CD4-positive, alpha-beta T cell treated with Interferon gamma for 1 hour (primary cell): ENCODE measurements around the gene RLN3.
"Not testable (repeated sequence)": the region's sequence is repeated elsewhere in the genome, so short reads cannot be mapped to it uniquely, and the experiment has no call there.

ENCODE experiments used
- DNase-seq: peaks from one replicate; pipeline ENCODE4 v3.0.0-alpha.2; 2020

Gene RLN3

DNA sequence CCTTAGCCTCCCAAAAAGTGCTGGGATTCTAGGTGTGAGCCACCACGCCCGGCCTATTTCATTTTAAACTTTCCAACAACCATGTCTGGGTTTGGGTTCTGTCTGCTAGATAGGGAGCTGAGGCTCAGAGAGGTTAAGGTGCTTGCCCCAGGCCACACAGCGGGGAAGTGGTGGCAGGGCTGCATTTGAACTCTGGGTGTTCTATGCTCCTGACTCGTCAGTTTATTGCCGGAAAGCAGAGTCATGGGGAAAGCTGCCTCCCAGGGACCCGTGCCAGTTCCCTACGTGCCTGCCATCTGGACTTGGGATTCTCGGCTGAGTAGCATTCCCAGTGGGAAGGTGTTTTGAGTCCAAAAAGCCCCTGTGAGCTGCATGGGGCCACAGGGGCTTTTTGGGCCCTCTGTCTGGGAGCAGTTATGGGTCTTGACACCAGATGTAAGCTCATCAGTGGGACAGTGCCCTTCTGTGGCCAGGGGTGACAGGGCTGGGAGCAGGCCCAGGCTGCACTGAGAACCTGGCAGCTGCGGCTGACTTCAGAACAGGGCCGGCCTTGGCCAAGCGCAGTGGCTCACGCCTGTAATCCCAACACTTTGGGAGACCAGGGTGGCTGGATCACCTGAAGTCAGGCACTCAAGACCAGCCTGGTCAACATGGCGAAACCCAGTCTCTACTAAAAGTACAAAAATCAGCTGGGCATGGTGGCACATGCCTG is 32.8 kb upstream of the RLN3 start:
- DNase-seq = no peak

DNA sequence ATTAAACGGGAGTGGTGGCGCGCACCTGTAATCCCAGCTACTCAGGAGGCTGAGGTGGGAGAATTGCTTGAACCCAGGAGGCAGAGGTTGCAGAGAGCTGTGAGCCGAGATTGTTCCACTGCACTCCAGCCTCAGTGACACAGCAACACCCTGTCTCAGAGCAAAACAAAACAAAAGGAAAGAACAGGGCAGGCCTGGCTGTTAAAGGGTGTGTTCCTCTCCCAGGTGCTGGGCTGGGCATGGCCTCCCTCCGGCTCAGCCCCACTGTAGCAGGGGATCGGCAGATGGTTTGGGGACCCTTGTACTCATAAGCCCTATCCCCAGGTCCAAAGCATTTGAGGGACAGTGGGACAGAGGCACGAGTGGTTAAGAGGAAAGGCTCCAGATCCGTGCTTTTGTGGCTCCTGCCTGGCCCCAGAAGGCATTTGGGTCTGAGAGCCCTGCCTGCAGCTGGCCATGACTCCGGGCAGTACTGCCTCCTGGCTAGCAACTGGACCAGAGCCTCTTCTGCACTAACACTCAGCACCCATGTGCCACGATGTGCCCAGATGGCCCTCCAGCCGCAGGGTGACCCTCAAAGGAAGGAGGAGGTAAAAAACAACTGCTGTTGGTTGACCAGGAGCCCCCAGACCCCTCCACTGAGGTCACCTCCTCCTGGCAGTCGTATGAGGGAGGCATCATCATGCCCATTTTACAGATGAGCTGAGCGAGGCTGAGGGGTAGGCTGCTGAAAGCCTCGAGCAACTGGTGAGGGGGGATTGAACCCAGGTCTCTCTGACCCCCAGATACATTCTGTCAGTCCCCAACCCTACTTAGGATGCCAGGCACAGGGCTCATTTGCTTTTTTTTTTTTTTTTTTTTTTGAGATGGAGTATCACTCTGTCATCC is 31.8 kb upstream of the RLN3 start:
- no peak for DNase-seq

DNA sequence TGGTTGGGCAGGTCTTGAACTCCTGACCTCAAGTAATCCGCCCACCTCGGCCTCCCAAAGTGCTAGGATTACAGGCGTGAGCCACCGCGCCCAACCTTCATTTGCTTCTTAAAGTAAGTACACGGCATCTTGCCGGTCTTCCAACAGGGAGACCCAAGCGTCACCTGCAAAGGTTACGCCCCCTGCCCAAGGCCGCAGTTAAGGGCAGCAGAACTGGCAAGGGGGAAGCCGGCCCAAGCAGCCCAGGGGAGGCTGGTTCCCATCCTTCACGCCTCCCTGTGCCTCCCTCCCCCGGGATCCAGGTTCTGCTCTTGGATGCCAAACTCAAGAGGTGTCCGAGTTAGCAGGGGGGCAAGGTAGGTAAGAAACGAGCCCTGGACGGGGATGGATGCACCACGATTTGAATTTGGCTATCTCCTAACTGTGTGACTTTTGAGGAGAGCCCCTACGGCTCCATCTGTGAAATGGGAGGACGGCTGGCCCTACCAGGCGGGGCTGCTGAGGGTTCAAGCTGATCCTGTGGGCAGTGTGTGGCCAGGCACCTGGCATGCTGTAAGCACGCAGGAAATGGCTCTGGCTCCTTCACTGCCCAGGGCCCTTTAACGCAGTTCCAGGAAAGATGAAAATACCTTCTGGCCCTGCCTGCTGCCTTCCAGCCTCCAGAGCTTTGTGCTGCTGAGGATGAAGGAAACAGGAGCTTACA is 30.9 kb upstream of the RLN3 start:
- no peak for DNase-seq

DNA sequence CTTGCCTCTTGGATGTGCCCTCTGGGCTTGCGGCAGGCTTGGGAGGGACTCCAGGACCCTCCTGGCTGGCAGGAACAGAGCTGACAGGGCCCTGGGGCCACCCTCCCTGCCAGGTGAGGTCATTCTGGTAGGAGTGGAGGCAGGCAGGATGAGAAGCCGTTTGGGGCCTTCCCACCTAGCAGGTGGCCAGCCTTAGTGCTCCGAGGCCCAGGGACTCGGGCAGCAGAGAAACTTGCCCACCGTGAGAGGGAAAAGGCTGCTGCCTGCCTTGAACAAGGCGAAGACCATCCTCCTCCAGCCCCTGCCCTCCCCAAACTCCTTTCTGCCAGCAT is 30.4 kb upstream of the RLN3 start:
- no peak for DNase-seq

DNA sequence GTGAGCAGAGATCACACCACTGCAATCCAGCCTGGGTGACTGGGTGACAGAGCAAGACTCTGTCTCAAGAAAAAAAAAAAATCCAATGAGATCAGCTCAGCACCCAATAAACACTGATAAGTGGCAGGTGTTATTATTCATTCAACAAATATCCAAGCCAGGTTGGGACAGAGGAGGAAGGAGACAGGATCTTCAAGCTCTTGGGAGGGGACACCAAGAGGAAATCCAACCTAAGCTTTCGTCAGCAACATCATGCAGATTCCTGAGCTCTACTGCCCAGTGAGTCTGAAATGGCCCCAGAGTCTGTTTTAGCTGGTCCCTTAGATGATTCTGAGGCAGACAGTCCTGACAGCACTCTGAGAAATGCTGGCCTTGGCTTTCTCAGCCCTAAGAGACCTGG is 29.5 kb upstream of the RLN3 start:
- DNase-seq = no peak

DNA sequence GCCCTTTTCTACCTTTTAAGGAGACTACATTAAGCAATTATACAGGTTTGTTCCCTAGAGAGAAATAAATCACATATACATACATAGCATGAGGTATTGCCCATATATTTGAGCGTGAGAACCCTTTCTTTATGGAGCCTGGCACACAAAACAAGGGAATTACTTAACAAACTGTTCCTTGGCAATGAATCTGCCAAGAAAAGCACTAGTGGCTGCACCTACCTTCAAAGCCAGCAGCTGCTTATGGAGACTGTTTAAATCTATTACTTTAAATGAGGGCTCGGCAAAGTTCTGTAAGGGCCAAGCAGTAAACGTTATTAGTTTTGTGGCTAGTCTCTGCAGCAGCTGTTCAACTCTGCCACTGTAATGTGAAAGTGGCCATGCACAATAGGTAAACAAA is 28.9 kb upstream of the RLN3 start:
- DNase-seq = no peak

DNA sequence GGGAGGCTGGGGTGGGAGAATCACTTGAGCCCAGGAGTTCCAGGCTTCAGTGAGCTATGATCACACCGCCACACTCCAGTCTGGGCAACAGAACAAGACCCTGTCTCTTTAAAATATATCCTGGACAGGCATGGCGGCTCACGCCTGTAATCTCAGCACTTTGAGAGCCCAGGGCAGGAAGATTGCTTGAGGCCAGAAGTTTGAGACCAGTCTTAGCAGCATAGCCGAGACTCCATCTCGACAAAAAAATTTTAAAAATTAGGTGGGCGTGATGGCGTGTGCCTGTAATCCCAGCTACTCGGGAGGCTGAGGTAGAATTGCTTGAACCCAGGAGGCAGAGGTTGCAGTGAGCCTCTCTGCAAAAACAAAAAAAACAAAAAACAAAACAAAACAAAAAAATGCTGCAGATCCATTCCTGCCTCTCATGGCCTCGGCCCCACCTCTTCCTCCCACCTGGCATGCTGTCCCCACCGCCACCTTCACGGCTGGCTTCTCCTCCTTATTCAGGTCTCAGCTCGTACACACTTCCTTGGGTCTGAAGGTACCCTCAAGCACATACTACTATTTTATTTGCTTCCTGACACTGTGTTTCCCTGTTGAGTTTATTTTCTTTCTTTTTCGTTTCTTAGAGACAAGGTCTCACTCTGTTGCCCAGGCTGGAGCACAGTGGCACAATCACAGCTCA is 27.1 kb upstream of the RLN3 start:
- no peak for DNase-seq

DNA sequence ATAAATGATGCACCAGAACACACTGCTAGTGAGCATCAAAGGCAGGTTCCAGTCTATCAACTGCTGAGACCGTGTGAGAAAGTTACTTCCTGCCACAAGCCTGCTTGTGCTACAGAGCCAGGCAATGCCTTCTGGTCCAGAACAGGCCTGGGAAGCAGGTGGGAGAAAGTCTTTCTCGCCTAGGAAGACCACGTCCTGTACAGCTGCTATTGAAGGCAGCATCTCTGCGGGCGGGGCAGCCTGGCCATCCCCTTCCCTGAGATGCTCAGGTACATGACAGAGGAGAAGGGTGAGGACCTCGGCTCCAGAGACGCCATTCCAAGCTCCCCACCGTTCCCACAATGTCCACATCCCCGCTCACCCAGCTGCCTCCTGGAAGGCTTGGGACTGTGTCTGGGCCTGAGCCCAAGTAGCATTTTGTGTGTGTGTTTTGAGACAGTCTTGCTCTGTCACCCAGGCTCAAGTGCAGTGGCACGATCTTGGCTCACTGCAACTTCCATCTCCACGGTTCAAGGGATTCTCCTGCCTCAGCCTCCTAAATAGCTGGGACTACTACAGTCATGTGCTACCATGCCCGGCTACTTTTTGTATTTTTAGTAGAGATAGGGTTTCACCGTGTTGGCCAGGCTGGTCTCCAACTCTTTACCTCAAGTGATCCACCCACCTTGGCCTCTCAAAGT is 25.2 kb upstream of the RLN3 start:
- DNase-seq = peak; percentile 41

DNA sequence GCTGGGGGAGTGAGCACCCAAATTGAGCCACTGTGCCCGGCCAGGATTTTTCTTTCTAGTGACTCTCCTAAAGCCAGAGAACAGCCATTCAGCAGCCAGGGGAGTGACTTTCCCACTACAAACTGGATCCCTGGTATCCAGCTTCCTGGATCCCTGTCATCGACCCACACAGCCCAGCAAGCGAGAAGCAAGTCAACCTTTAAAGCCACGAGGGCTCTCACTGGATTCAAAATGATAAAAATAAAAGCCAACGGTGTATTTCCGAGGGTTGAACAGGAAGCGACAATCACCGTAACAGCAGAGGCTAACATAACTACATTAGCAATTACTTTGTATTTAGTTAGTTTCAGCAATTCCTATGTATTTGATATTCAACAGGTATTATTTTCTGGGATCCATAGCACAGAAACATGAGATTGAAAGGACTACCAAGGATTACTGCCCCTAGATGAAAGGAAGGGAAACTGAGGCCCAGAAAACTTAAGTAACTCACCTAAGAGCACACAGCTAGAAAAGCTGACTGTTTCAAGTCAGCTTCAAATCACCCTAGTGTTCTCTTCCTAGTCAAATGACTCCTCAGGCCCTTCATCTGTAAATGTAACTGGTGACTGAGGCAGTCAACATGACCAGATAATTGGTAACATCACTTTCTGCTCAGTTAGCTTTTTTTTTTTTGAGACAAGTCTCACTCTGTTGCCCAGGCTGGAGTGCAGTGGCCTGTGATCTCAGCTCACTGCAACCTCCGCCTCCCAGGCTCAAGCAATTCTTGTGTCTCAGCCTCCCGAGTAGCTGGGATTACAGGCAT is 24.5 kb upstream of the RLN3 start:
- no peak for DNase-seq

DNA sequence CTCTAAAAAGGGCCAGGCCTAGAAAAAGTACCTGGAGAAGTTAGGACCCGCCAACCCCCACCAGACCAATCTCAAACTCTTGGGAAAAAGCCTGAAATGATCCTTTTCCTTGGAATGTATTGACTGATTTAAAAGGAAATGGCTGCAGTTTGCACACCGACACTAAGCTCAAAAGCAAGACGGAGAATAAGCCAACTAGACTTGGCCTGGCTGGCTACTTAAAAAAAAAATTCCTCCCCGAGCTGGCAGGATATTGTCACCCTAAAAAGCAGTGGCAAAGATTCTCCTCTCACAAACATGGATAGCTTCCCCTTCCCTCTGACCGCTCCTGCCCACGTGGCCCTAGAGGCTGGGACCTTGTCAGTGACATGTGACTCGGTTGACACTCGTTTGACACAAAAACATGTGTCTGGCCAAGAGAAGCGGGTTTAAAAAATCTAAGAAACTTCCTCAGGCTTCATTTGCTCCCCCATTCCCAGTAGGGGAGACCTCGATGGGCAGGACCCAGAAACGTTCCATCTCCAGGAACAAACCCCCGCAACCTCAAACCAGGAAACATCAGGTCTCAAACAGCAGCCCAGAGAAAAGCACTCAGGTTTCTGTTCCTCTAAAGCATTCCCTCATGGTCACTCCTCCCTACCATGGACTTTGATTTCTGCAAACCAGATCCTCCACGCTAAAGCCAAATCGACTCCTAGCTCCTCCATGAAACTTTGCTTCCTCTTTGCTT is 23.2 kb upstream of the RLN3 start:
- peak; percentile 44 for DNase-seq

DNA sequence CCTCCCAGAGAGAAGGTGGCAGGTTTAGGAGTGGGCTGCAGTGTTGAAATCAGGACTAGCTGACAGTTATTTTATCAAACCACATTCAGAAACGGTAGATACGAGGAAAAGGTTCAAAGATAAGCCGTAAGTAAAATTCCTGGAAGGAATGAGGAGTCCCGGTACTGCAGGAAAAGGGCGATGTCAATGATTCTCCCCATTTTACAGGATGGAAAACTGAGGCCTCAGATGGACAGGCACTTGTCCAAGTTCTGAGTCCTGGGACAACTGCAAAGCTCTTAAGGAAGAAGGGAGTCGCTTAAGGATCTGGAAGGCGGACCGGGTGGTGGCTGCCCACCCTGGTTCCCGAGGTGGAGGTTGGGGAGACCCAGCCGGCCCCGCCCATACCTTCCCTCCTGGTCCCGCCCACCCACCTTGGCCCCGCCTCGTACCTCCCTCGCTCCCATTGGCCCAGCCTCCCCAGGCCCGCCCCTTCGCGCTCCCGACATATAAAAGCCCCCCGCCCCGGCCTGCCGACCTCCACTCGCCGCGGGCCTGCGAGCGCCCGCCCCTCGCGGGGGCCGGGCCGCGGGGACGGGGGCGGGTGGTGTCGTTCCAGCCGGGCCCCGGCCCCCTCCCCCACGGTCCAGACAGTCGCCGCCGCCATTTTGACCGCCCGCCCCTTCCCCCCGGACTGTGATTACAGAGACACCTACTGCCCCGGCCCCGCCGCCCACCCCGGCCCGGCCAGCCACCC is 22.4 kb upstream of the RLN3 start:
- peak; percentile 91 for DNase-seq

DNA sequence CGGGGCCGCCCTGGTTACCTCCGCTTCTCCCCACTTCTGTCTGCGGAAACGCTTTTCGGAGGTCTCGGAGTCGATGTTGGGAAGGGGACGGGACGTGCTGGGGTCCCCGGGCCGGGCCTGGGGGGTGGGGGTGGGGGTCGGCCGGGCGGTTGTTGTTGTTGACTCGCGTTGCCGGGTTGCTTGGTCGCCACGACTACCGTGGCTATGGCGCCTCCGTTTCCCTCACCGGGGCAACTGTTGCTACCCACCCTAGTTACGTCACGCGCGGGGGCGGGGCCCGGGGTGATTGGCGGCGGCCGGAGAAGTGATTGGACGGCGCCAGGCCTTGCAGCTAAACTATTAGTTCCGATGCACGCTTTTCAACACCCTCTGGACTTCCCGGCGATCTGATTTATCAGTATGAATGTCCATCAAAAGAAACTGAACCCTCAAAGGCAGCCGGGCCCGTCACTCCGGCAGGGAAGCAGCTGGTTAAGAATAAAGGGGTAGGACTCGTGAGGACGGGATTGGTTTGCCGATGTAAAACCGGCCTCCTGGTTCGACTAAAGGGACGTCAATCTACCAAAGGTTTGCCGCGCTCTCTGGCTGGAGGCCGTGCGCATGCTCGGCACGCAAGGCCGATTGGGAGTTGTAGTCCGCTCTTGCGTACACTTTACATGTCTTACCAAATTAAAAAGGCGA is 21.7 kb upstream of the RLN3 start, which contains the start of gene RFX1:
Gene RFX1 (minus strand): TSS at position 236 of the 681 bp plus-strand sequence. CDS start 12,477 bp downstream, outside the sequence.
- peak; percentile 99 for DNase-seq

DNA sequence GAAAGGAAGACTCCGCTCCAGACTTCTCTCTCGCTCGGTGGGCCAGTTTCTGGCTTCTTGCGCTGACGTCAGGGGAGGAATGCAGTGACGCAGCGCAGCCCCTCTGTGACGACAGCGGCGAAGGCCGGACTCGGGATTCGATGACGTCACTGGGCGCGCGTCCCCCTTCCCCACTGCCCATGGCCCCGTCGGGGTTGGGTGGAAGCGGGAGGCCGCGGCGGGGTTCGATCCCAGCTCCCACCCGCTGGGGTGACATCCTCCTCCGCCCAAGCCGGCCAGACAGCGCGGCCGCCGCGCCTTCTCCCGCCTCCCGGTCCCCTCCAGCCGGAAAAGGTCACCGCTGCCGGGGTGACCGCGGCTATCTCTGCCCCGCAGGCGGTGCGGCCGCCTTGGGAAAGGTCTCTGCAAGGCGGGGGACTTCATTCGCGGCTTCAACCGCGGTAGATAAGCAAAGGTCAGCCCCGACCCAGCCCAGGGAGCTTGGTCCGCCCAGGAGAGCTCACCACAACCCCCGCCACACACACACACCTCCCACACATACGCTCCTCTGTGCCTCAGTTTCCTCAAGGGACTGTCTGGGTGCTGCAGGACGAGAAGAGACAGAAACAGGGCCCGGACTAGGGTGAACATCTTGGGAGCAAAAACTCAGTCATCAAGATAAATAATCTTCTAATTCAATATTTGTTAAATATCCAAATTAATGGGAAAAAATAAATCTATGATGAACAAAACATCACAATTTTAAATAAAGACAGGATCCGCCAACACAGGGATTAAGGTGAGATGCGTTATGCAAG is 21.0 kb upstream of the RLN3 start:
- no peak for DNase-seq

DNA sequence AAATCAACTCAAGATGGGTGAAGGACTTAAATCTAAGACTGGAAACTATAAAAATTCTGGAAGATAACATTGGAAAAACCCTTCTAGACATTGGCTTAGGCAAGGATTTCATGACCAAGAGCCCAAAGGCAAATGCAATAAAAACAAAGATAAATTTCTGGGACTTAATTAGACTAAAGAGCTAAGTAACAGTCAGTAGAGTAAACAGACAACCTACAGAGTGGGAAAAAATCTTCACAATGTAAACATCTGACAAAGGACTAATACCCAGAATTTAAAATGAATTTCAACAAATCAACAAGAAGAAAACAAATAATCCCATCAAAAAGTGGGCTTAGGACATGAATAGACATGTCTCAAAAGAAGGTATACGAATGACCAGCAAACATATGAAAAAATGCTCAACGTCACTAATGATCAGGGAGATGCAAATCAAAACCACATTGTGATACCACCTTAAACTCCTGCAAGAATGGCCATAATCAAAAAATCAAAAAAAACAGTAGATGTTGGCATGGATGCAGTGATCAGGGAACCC is 15.5 kb upstream of the RLN3 start:
- DNase-seq = no peak

DNA sequence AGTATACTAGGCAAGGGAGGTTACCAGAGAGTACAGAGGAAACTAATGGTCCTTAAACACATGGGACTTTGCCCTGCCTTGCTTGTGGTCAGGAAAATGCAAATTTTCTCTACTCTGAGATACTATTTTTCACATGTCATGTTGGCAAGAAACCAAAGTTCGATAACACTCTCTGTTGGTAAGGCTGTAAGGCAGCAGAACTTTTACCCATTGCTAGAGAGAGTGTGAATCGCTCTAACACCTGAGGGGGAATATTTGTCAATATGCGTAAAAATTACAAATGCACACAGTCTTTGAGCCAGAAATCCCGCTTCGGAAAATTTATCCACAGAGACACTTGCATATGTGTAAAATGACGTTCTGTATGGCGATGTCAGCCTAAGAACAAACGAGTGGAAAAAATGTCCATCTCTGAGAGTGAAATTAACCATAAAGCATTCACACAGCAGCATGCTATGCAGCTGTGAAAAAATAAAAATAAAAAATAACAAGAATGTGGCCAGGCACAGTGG is 12.4 kb upstream of the RLN3 start:
- no peak for DNase-seq

DNA sequence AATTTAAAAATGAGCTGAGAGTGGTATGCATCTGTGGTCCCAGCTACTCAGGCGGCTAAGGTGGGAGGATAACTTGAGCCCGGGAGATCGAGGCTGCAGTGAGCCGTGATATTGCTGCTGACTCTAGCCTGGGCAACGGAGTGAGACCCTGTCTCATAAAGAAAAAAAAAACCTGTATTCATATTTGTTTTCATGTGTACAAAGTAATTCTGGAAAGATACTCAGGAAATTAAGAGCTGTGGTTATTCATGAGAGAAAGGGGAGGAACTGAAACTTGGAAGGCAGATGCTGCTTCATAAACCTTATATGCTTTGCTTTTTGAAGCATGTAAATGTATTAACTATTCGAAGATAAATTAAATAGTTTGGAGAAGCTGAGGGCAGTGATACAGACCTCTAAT is 8.8 kb upstream of the RLN3 start:
- no peak for DNase-seq

DNA sequence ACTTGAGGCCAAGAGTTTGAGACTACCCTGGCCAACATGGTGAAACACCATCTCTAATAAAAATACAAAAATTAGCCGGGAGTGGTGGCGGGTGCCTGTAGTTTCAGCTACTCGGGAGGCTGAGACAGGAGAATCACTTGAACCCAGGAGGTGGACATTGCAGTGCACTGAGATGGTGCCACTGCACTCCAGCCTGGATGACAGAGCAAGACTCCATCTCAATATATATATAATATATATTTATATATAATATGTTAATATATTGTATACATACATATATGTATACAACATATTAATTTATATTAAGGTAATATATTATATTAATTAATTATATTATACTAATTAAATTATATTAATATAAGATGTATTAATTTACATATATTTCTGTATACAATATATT is 8.2 kb upstream of the RLN3 start:
- not testable (repeated sequence) for DNase-seq

DNA sequence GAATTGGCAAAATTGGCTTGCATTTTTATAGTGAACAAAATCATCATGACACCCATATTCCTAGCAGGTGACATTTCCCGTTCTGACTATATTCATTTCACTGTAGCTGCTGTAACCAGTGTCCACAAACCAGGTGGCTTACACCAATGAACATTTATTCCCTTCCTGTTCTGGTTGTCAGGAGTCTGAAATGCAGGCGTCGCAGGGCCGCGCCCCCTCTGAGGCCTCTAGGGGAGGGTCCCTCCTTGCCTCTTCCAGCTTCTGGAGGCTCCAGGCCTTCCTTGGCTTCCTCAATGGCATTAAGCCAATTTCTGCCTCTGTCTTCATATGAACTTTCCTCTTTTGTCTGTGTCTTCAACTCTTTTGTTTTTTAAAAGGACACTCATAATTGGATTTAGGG is 6.5 kb upstream of the RLN3 start:
- DNase-seq = no peak
